Mesothelial cell of epicardium (in vitro differentiated cells): ENCODE data around the gene RAB40C. TPM values are rescaled to one million over a fixed set of nuclear protein-coding genes. Genes with fewer than 3 reads are reported as not detected.

Experiments
- DNase-seq, 2 experiments: peaks; one replicate each; pipeline ENCODE4 v3.0.0; 2021; ENCODE audit warnings: low spot score in 2 of 2; ENCODE audit not compliant: unreplicated experiment in 2 of 2
- H3K27ac Mint-ChIP-seq: 2 replicates; pipeline ENCODE4 v1.8.0; 2021; ENCODE audit warnings: mixed read lengths
- H3K27me3 Mint-ChIP-seq: 2 replicates; pipeline ENCODE4 v1.8.0; 2021; ENCODE audit warnings: low read depth, mixed read lengths
- H3K36me3 Mint-ChIP-seq: 2 replicates; pipeline ENCODE4 v1.8.0; 2021; ENCODE audit warnings: mixed read lengths
- H3K4me1 Mint-ChIP-seq: 2 replicates; pipeline ENCODE4 v1.8.0; 2021; ENCODE audit warnings: mixed read lengths
- H3K4me3 Mint-ChIP-seq: 2 replicates; pipeline ENCODE4 v1.8.0; 2021; ENCODE audit warnings: mild to moderate bottlenecking, moderate library complexity, mixed read lengths
- H3K9me3 Mint-ChIP-seq: 2 replicates; pipeline ENCODE4 v1.8.0; 2021; ENCODE audit warnings: mixed read lengths
- CTCF ChIP-seq: fragments of 200-600 bp; sonication (generic); IDR thresholded peaks from one replicate; pipeline ENCODE4 v1.5.0; 2021; ENCODE audit warnings: antibody characterized with exemption; ENCODE audit not compliant: unreplicated experiment
- total RNA-seq: library from RNA; stranded (reverse); gene quantifications from 3 replicates; pipeline ENCODE4 v1.2.1, GENCODE V29; 2021

RAB40C gene
- total RNA-seq, 1 donor from 2014 or later, result 25.5 TPM

- H3K27ac Mint-ChIP-seq, result peak overlapping the region; percentile 82
- TF ChIP-seq CTCF, result no peak
- no peaks in the 10 kb centered on the region for H3K9me3 Mint-ChIP-seq
- no peaks in the 10 kb centered on the region for H3K36me3 Mint-ChIP-seq
- peak overlapping the region; percentile 83 for H3K4me3 Mint-ChIP-seq
- peaks cover 44% of the 10 kb centered on the region for H3K4me1 Mint-ChIP-seq
- no peak for DNase-seq
- peaks cover 2% of the 10 kb centered on the region for H3K27me3 Mint-ChIP-seq
These were observed 942 bp downstream of the RAB40C start for GRCh38 chr16:590815-591200.

DNA sequence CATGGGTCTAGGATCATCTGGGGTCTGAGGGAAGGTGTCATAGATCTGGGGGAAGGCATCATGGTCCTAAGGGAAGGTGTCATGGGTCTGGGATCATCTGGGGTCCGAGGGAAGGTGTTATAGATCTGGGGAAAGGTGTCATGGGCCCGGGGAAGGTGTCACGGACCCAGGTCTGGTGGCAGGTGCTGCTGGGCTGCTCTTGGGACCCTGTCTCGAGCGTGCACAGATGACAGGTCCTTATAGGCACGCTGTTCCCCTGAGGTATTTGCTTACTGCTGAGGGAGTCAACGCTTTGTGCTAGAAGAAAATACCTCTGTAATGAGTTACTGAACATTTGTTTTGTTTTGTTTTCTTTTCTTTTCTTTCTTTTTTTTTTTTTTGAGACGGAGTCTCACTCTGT, 1.4 kb downstream of the RAB40C start:
- H3K36me3 Mint-ChIP-seq, result peaks cover 4% of the 10 kb centered on the region
- no peak for TF ChIP-seq CTCF
- DNase-seq, result no peak
- peaks cover 42% of the 10 kb centered on the region for H3K4me1 Mint-ChIP-seq
- no peaks in the 10 kb centered on the region for H3K27me3 Mint-ChIP-seq
- H3K9me3 Mint-ChIP-seq, result no peaks in the 10 kb centered on the region
- peak overlapping the region; percentile 83 for H3K4me3 Mint-ChIP-seq
- H3K27ac Mint-ChIP-seq, result peak overlapping the region; percentile 82

- DNase-seq, result no peak
- Mint-ChIP-seq H3K27ac (peak overlapping the region; percentile 77), H3K27me3 (no peaks in the 10 kb centered on the region), H3K36me3 (peaks cover 12% of the 10 kb centered on the region), H3K4me1 (peaks cover 40% of the 10 kb centered on the region), H3K4me3 (peak overlapping the region; percentile 83), H3K9me3 (no peaks in the 10 kb centered on the region)
- TF ChIP-seq CTCF, result no peak
These were observed 2.1 kb downstream of the RAB40C start for GRCh38 chr16:591892-592517.

GRCh38 chr16:592518-593306, 2.8 kb downstream of the RAB40C start:
- Mint-ChIP-seq H3K27me3 (no peaks in the 10 kb centered on the region), H3K9me3 (no peaks in the 10 kb centered on the region), H3K27ac (peak overlapping the region; percentile 77), H3K4me1 (peaks cover 36% of the 10 kb centered on the region), H3K36me3 (peaks cover 13% of the 10 kb centered on the region), H3K4me3 (peak overlapping the region; percentile 83)
- no peak for TF ChIP-seq CTCF
- DNase-seq, result no peak

GRCh38 chr16:593406-593805, 3.5 kb downstream of the RAB40C start:
- DNase-seq, result no peak
- H3K4me3 Mint-ChIP-seq, result no peak overlapping the region

More at GRCh38 chr16:593406-593805, 3.5 kb downstream of the RAB40C start:
- Mint-ChIP-seq H3K9me3 (no peaks in the 10 kb centered on the region), H3K36me3 (peaks cover 13% of the 10 kb centered on the region), H3K27ac (peak overlapping the region; percentile 81), H3K4me1 (peaks cover 33% of the 10 kb centered on the region), H3K27me3 (no peaks in the 10 kb centered on the region)
- TF ChIP-seq CTCF, result no peak
